Measurements from ENCODE around the gene COL11A2. TPM values are rescaled to one million over a fixed set of nuclear protein-coding genes. Genes with fewer than 3 reads are reported as not detected.

Gene COL11A2
- total RNA-seq, 1 experiment from 2014 or later, result 0.32 TPM

- Histone ChIP-seq H3K4me1 (replicated peaks) (no peaks in the 10 kb centered on the region), H3K27me3 (replicated peaks) (no peaks in the 10 kb centered on the region), H3K4me3 (no peak overlapping the region), H3K9me3 (replicated peaks) (no peaks in the 10 kb centered on the region), H3K36me3 (no peaks in the 10 kb centered on the region), H3K27ac (no peak overlapping the region)
- DNase-seq (ENCODE audit: low read depth in 1 of 2, low spot score in 2 of 2), result no peak
Observed at GRCh38 chr6:33177552-33178446, 14.5 kb downstream of the COL11A2 start.

- Histone ChIP-seq H3K27me3 (replicated peaks) (no peaks in the 10 kb centered on the region), H3K27ac (no peak overlapping the region), H3K36me3 (no peaks in the 10 kb centered on the region), H3K4me3 (no peak overlapping the region), H3K9me3 (replicated peaks) (no peaks in the 10 kb centered on the region), H3K4me1 (replicated peaks) (no peaks in the 10 kb centered on the region)
- no peak for DNase-seq (ENCODE audit: low read depth in 1 of 2, low spot score in 2 of 2)
Observed at GRCh38 chr6:33176906-33177305, 15.4 kb downstream of the COL11A2 start.

- H3K27me3 ChIP-seq (replicated peaks), result no peaks in the 10 kb centered on the region
- no peaks in the 10 kb centered on the region for H3K9me3 ChIP-seq (replicated peaks)
- no peak overlapping the region for H3K4me3 ChIP-seq
- no peak for DNase-seq (ENCODE audit: low read depth in 1 of 2, low spot score in 2 of 2)
- no peaks in the 10 kb centered on the region for H3K36me3 ChIP-seq
- H3K27ac ChIP-seq, result no peak overlapping the region
- no peaks in the 10 kb centered on the region for H3K4me1 ChIP-seq (replicated peaks)
Observed at GRCh38 chr6:33175436-33176069, 16.7 kb downstream of the COL11A2 start.

GRCh38 chr6:33174784-33175183, 17.5 kb downstream of the COL11A2 start:
- no peaks in the 10 kb centered on the region for H3K27me3 ChIP-seq (replicated peaks)
- H3K36me3 ChIP-seq, result no peaks in the 10 kb centered on the region
- H3K27ac ChIP-seq, result no peak overlapping the region
- no peak overlapping the region for H3K4me3 ChIP-seq
- H3K4me1 ChIP-seq (replicated peaks), result no peaks in the 10 kb centered on the region
- DNase-seq (ENCODE audit: low read depth in 1 of 2, low spot score in 2 of 2), result no peak
- H3K9me3 ChIP-seq (replicated peaks), result no peaks in the 10 kb centered on the region

GRCh38 chr6:33173535-33174180, 18.6 kb downstream of the COL11A2 start:
- Histone ChIP-seq H3K4me3 (no peak overlapping the region), H3K27ac (no peak overlapping the region), H3K27me3 (replicated peaks) (no peaks in the 10 kb centered on the region), H3K36me3 (no peaks in the 10 kb centered on the region), H3K9me3 (replicated peaks) (no peaks in the 10 kb centered on the region), H3K4me1 (replicated peaks) (no peaks in the 10 kb centered on the region)
- no peak for DNase-seq (ENCODE audit: low read depth in 1 of 2, low spot score in 2 of 2)

GRCh38 chr6:33172688-33173534, 19.4 kb downstream of the COL11A2 start:
- DNase-seq (ENCODE audit: low read depth in 1 of 2, low spot score in 2 of 2), result no peak
- no peaks in the 10 kb centered on the region for H3K36me3 ChIP-seq
- no peaks in the 10 kb centered on the region for H3K9me3 ChIP-seq (replicated peaks)
- H3K4me1 ChIP-seq (replicated peaks), result no peaks in the 10 kb centered on the region
- no peaks in the 10 kb centered on the region for H3K27me3 ChIP-seq (replicated peaks)
- no peak overlapping the region for H3K27ac ChIP-seq
- no peak overlapping the region for H3K4me3 ChIP-seq

GRCh38 chr6:33171880-33172687, 20.2 kb downstream of the COL11A2 start:
- Histone ChIP-seq H3K4me3 (no peak overlapping the region), H3K36me3 (no peaks in the 10 kb centered on the region), H3K27ac (no peak overlapping the region), H3K27me3 (replicated peaks) (no peaks in the 10 kb centered on the region), H3K4me1 (replicated peaks) (no peaks in the 10 kb centered on the region), H3K9me3 (replicated peaks) (no peaks in the 10 kb centered on the region)
- no peak for DNase-seq (ENCODE audit: low read depth in 1 of 2, low spot score in 2 of 2)

GRCh38 chr6:33171016-33171879, 21.0 kb downstream of the COL11A2 start:
- no peak overlapping the region for H3K27ac ChIP-seq
- no peaks in the 10 kb centered on the region for H3K36me3 ChIP-seq
- H3K4me3 ChIP-seq, result no peak overlapping the region
- no peaks in the 10 kb centered on the region for H3K4me1 ChIP-seq (replicated peaks)
- no peak for DNase-seq (ENCODE audit: low read depth in 1 of 2, low spot score in 2 of 2)
- no peaks in the 10 kb centered on the region for H3K27me3 ChIP-seq (replicated peaks)
- no peaks in the 10 kb centered on the region for H3K9me3 ChIP-seq (replicated peaks)

- Histone ChIP-seq H3K9me3 (replicated peaks) (no peaks in the 10 kb centered on the region), H3K27ac (no peak overlapping the region), H3K36me3 (no peaks in the 10 kb centered on the region), H3K4me3 (no peak overlapping the region), H3K4me1 (replicated peaks) (no peaks in the 10 kb centered on the region), H3K27me3 (replicated peaks) (no peaks in the 10 kb centered on the region)
- DNase-seq (ENCODE audit: low read depth in 1 of 2, low spot score in 2 of 2), result no peak
Observed at GRCh38 chr6:33170176-33171015, 21.9 kb downstream of the COL11A2 start.

- H3K4me3 ChIP-seq, result no peak overlapping the region
- no peaks in the 10 kb centered on the region for H3K4me1 ChIP-seq (replicated peaks)
- no peak for DNase-seq (ENCODE audit: low read depth in 1 of 2, low spot score in 2 of 2)
- H3K27me3 ChIP-seq (replicated peaks), result no peaks in the 10 kb centered on the region
- H3K27ac ChIP-seq, result no peak overlapping the region
- H3K9me3 ChIP-seq (replicated peaks), result no peaks in the 10 kb centered on the region
- no peaks in the 10 kb centered on the region for H3K36me3 ChIP-seq
Observed at GRCh38 chr6:33169291-33170175, 22.7 kb downstream of the COL11A2 start.

GRCh38 chr6:33168639-33169038, 23.6 kb downstream of the COL11A2 start:
- Histone ChIP-seq H3K36me3 (no peaks in the 10 kb centered on the region), H3K4me1 (replicated peaks) (no peaks in the 10 kb centered on the region), H3K9me3 (replicated peaks) (no peaks in the 10 kb centered on the region), H3K4me3 (no peak overlapping the region), H3K27ac (no peak overlapping the region), H3K27me3 (replicated peaks) (no peaks in the 10 kb centered on the region)
- no peak for DNase-seq (ENCODE audit: low read depth in 1 of 2, low spot score in 2 of 2)
